K562 (cell line): ENCODE data around the gene TEX22. TPM values are rescaled to one million over a fixed set of nuclear protein-coding genes. Genes with fewer than 3 reads are reported as not detected.

Experiments used
- ATAC-seq: fragments of 200-7000 bp; cut with Tn5 transposase; 3 replicates; pipeline ENCODE4 v1.9.1; 2020; ENCODE audit warnings: moderate library complexity
- BruUV-seq: library from RNA; stranded (reverse); fragments of 400-500 nt; replicated peaks from 2 replicates; lab custom pipeline; 2021; lab: Mats Ljungman, UMichigan
- CTCF ChIA-PET: fragments of 300-600 bp; formaldehyde crosslinking; extraction: SDS; loops from one replicate; lab custom pipeline; 2021; ENCODE audit warnings: low intra/inter-chr PET ratio; lab: Yijun Ruan, JAX
- POLR2A ChIA-PET: fragments of 300-600, 350-650 bp; sonication (Branson Sonifier 250); formaldehyde crosslinking; extraction: SDS; loops from one replicate; lab custom pipeline; 2021; ENCODE audit warnings: antibody characterized with exemption, inconsistent platforms; lab: Yijun Ruan, JAX
- DNase-seq, 4 experiments: peaks; one replicate each; pipeline versions ENCODE4 v3.0.0 to v3.0.0-alpha.2; 2011 to 2018; ENCODE audit warnings: low spot score in 3 of 4, mixed read lengths in 3 of 4; ENCODE audit errors: extremely low read depth in 1 of 4
- FAIRE-seq: peaks from 2 replicates; lab custom pipeline; 2011; peaks lifted over from hg19 to GRCh38; lab: Jason Lieb, UNC
- H2AFZ ChIP-seq: 2 replicates; pipeline ENCODE4 v1.6.0; 2011; ENCODE audit warnings: low read depth, low read length, control low read depth, inconsistent platforms
- H3K27ac ChIP-seq: fragments of 200-600 bp; 3 replicates; pipeline ENCODE4 v1.8.0; 2011; ENCODE audit warnings: low read depth, mild to moderate bottlenecking, control low read depth, inconsistent platforms, low read length, moderate library complexity, mixed read lengths; ENCODE audit errors: extremely low read depth
- H3K27me3 ChIP-seq, 2 experiments: fragments of 300-600 bp in 1 of 2; 2 replicates in 1 of 2; 3 replicates in 1 of 2; pipeline versions ENCODE4 v1.6.0 to v1.8.0; 2011; ENCODE audit warnings: inconsistent platforms in 2 of 2, low read length in 2 of 2, mild to moderate bottlenecking in 1 of 2, mixed read lengths in 1 of 2, moderate library complexity in 1 of 2; ENCODE audit not compliant: control insufficient read depth in 2 of 2, insufficient read depth in 2 of 2
- H3K36me3 ChIP-seq: fragments of 300-600 bp; 3 replicates; pipeline ENCODE4 v1.8.0; 2011; ENCODE audit warnings: mild to moderate bottlenecking, low read length, inconsistent platforms; ENCODE audit not compliant: control insufficient read depth, insufficient read depth
- H3K4me1 ChIP-seq, 2 experiments: fragments of 200-600 bp in 1 of 2; replicated peaks in 1 of 2; 2 replicates in 1 of 2; 3 replicates in 1 of 2; pipeline versions ENCODE4 v1.5.1 to v1.8.0; 2011; ENCODE audit warnings: inconsistent platforms in 2 of 2, low read length in 2 of 2, mild to moderate bottlenecking in 1 of 2, mixed read lengths in 1 of 2, moderate library complexity in 1 of 2; ENCODE audit not compliant: control insufficient read depth in 2 of 2, insufficient read depth in 2 of 2
- H3K4me2 ChIP-seq: 2 replicates; pipeline ENCODE4 v1.6.1; 2011; ENCODE audit warnings: low read length, control low read depth, inconsistent platforms, mixed read lengths; ENCODE audit not compliant: insufficient read depth
- H3K4me3 ChIP-seq: fragments of 200-600 bp; sonication (generic), shearing (Covaris generic); 2 replicates; pipeline ENCODE4 v1.5.1; 2016; ENCODE audit warnings: control low read depth, inconsistent platforms
- H3K79me2 ChIP-seq: fragments of 200-600 bp; 3 replicates; pipeline ENCODE4 v1.8.0; 2011; ENCODE audit warnings: low read length, inconsistent platforms; ENCODE audit not compliant: control insufficient read depth, insufficient read depth
- H3K9ac ChIP-seq, 2 experiments: 2 replicates each; pipeline versions ENCODE4 v1.6.0 to v1.6.1; 2011; ENCODE audit warnings: low read depth in 2 of 2, low read length in 2 of 2, control low read depth in 1 of 2, inconsistent platforms in 1 of 2, mild to moderate bottlenecking in 1 of 2, mixed read lengths in 1 of 2; ENCODE audit not compliant: insufficient read depth in 1 of 2
- H3K9me1 ChIP-seq: one replicate; pipeline ENCODE4 v1.6.0; 2011; ENCODE audit warnings: inconsistent platforms, mild to moderate bottlenecking, low read length, moderate library complexity; ENCODE audit not compliant: control insufficient read depth, insufficient read depth
- H3K9me3 ChIP-seq: replicated peaks from 2 replicates; pipeline ENCODE4 v1.5.1; 2011; ENCODE audit warnings: low read depth, low read length, inconsistent platforms; ENCODE audit not compliant: control insufficient read depth, insufficient read depth
- H4K20me1 ChIP-seq: replicated peaks from 2 replicates; pipeline ENCODE4 v1.6.1; 2011; ENCODE audit warnings: low read length, inconsistent platforms, mixed read lengths; ENCODE audit not compliant: control insufficient read depth, insufficient read depth
- BRD4 ChIP-seq: fragments of 200-600 bp; sonication (generic); IDR thresholded peaks from 2 replicates; pipeline ENCODE4 v1.6.1; 2017; ENCODE audit warnings: inconsistent platforms
- ELF1 ChIP-seq: fragments of 200-800 bp; sonication (Bioruptor generic); IDR thresholded peaks from 2 replicates; pipeline ENCODE4 v1.6.1; 2016; ENCODE audit warnings: missing genetic modification characterization, missing compliant biosample characterization
- KDM1A ChIP-seq, 2 experiments: fragments of 450-650 bp; IDR thresholded peaks; 2 replicates each; pipeline ENCODE4 v1.6.1; 2016; ENCODE audit warnings: mild to moderate bottlenecking in 2 of 2
- MYBL2 ChIP-seq, 2 experiments: fragments of 450-650 bp in 1 of 2; sonication (generic) in 1 of 2; formaldehyde crosslinking in 1 of 2; IDR thresholded peaks; 2 replicates each; pipeline versions ENCODE4 v1.6.1 to v1.8.1; 2017 to 2022; ENCODE audit warnings: borderline replicate concordance in 1 of 2, inconsistent platforms in 1 of 2, low read depth in 1 of 2, mild to moderate bottlenecking in 1 of 2, missing genetic modification reagents in 1 of 2, moderate library complexity in 1 of 2
- POLR2H ChIP-seq: IDR thresholded peaks from 2 replicates; pipeline ENCODE4 v1.6.1; 2016; ENCODE audit warnings: missing genetic modification characterization, low read depth, mild to moderate bottlenecking, control low read depth, missing compliant biosample characterization, moderate library complexity
- ZC3H8 ChIP-seq: fragments of 450-650 bp; IDR thresholded peaks from 2 replicates; pipeline ENCODE4 v1.6.1; 2017
- ZEB2 ChIP-seq: fragments of 450-650 bp; IDR thresholded peaks from 2 replicates; pipeline ENCODE4 v1.6.1; 2016
- ZHX1 ChIP-seq: fragments of 150-350 bp; conservative IDR thresholded peaks from 2 replicates; pipeline ENCODE4 v1.6.1; 2014; ENCODE audit warnings: low read length
- WGBS: fragments of 100-300 bp; shearing (Covaris generic); methylation state at CpG from one replicate; pipeline ENCODE4 v1.1.6; 2016; ENCODE audit warnings: low coverage, mixed read lengths; ENCODE audit not compliant: insufficient coverage; ENCODE audit errors: missing lambda C conversion rate; 5-methylcytosine and 5-hydroxymethylcytosine counted together
- in situ Hi-C: fragments of 300-500 bp; cut with MboI; formaldehyde crosslinking; loops from 4 replicates; pipeline ENCODE4 v1.15.0; 2018; ENCODE audit warnings: inconsistent platforms, mixed read lengths
- intact Hi-C: fragments of 100-400 bp; cut with micrococcal nuclease; formaldehyde crosslinking; loops from 2 replicates; pipeline ENCODE4 v1.14.2; 2022
- polyA plus RNA-seq, 8 experiments: library from polyadenylated mRNA; depleted of rRNA in 4 of 8; stranded (reverse) in 5 of 8; unstranded in 3 of 8; fragments of >200 nt; fragmentation: Nextera tagmentation in 2 of 8; fragmentation: Illumina TruSeq in 1 of 8; extraction: Ambion mirVana in 2 of 8; extraction: Trizol in 1 of 8; gene quantifications; 2 replicates each; pipeline versions ENCODE4 v1.2.1 to v1.2.3, GENCODE V29; 2011 to 2014; ENCODE audit warnings: inconsistent platforms in 1 of 8, missing spikeins in 1 of 8
- total RNA-seq, 7 experiments: library from RNA; depleted of rRNA in 6 of 7; stranded (reverse); fragments of >200 nt in 6 of 7; fragmentation: Illumina TruSeq in 2 of 7; extraction: Trizol in 2 of 7; gene quantifications; 2 replicates each; pipeline versions ENCODE4 v1.2.1 to v1.2.3, GENCODE V29; 2011 to 2021; ENCODE audit warnings: low replicate concordance in 1 of 7
- TF ChIP-seq, protein P1 (sequence below): fragments of 200-800 bp; sonication (Bioruptor generic); IDR thresholded peaks from 2 replicates; pipeline ENCODE4 v1.6.1; 2017; ENCODE audit warnings: missing genetic modification characterization, missing compliant biosample characterization
- TF ChIP-seq, protein P2 (sequence below): fragments of 250-450 bp; sonication (Bioruptor Pico); IDR thresholded peaks from 2 replicates; pipeline ENCODE4 v1.4.0; 2020; ENCODE audit warnings: borderline replicate concordance

Gene TEX22
- total and polyA plus RNA-seq, 9 of the 15 experiments (the other 6 are each of a cell fraction or from before 2014, with no cell fraction given) = 0.04 to 1.7 (median 0.23) TPM; not detected in 2

DNA sequence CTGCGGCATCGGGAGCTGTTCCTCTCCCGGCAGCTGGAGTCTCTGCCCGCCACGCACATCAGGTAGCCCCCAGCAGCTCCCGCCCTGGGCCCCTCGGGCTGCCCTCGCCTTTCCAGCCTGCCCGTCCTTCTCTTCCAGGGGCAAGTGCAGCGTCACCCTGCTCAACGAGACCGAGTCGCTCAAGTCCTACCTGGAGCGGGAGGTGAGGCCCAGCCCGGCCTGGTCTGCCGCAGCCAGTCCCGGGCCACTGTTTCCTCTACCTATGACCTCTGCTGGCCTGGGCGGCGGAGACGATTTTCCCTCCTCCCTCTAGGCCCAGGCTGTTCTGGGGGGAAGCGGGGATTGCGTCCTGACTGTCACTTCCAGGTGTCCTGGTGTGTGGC, 51.8 kb downstream of the TEX22 start:
- no peak overlapping the region for H3K4me2 ChIP-seq
- TF ChIP-seq BRD4 = no peak
- TF ChIP-seq KDM1A (IDR thresholded peaks at IDR 0.05) = no peak
- TF ChIP-seq ZHX1 = no peak
- TF ChIP-seq, protein P1, sequence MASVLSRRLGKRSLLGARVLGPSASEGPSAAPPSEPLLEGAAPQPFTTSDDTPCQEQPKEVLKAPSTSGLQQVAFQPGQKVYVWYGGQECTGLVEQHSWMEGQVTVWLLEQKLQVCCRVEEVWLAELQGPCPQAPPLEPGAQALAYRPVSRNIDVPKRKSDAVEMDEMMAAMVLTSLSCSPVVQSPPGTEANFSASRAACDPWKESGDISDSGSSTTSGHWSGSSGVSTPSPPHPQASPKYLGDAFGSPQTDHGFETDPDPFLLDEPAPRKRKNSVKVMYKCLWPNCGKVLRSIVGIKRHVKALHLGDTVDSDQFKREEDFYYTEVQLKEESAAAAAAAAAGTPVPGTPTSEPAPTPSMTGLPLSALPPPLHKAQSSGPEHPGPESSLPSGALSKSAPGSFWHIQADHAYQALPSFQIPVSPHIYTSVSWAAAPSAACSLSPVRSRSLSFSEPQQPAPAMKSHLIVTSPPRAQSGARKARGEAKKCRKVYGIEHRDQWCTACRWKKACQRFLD (CRISPR knock-in tag) = no peak
- no peak for TF ChIP-seq ZC3H8
- TF ChIP-seq, protein P2, sequence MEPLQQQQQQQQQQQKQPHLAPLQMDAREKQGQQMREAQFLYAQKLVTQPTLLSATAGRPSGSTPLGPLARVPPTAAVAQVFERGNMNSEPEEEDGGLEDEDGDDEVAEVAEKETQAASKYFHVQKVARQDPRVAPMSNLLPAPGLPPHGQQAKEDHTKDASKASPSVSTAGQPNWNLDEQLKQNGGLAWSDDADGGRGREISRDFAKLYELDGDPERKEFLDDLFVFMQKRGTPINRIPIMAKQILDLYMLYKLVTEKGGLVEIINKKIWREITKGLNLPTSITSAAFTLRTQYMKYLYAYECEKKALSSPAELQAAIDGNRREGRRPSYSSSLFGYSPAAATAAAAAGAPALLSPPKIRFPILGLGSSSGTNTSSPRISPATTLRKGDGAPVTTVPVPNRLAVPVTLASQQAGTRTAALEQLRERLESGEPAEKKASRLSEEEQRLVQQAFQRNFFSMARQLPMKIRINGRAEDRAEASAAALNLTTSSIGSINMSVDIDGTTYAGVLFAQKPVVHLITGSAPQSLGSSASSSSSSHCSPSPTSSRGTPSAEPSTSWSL (CRISPR knock-in tag) = no peak
- no peak for TF ChIP-seq ZEB2
- TF ChIP-seq ELF1 = no peak
- no peak for TF ChIP-seq MYBL2 (IDR thresholded peaks at IDR 0.05; ENCODE audit: low read depth)
- TF ChIP-seq MYBL2 (CRISPR knock-in tag; IDR thresholded peaks at IDR 0.05; ENCODE audit: borderline replicate concordance) = no peak
- TF ChIP-seq POLR2H (tag) = no peak
- DNase-seq (no peak), FAIRE-seq (no peak), ATAC-seq (no peak)
- intact Hi-C loops = no loop called here
- H3K4me1 ChIP-seq = peaks cover 0 to 47% of the 10 kb centered on the region in 2 experiments; a peak in 2 of 5 replicates
- ChIA-PET CTCF (no interaction called here), POLR2A (no interaction called here)
- H3K9me3 ChIP-seq = no peaks in the 10 kb centered on the region
- H3K27ac ChIP-seq = no peak overlapping the region
- BruUV-seq = no TSS peak
- no peaks in the 10 kb centered on the region for H3K27me3 ChIP-seq
- H3K9ac ChIP-seq = no peak overlapping the region; a peak in 1 of 4 replicates
- H3K79me2 ChIP-seq = 0 out of 3 replicates have a peak, but pooled peaks cover 5% of the 10 kb centered on the region
- no peak overlapping the region for H3K4me3 ChIP-seq
- H2AFZ ChIP-seq = no peak overlapping the region
- WGBS = 96% methylated on average over 5 of the region's 22 CpGs
- H3K36me3 ChIP-seq = peaks cover 60% of the 10 kb centered on the region; the same call in 1 of the 3 replicates
- H4K20me1 ChIP-seq = no peaks in the 10 kb centered on the region
- no peaks in the 10 kb centered on the region for H3K9me1 ChIP-seq
- in situ Hi-C loops = no loop called here
